ENCODE data around the gene RASGRP4. TPM values are rescaled to one million over a fixed set of nuclear protein-coding genes. Genes with fewer than 3 reads are reported as not detected.
A peak's percentile ranks its signal among the peaks of the same experiment; 100 is the strongest.

The RASGRP4 gene
- total RNA-seq, 1 experiment from 2014 or later, result not detected

DNA sequence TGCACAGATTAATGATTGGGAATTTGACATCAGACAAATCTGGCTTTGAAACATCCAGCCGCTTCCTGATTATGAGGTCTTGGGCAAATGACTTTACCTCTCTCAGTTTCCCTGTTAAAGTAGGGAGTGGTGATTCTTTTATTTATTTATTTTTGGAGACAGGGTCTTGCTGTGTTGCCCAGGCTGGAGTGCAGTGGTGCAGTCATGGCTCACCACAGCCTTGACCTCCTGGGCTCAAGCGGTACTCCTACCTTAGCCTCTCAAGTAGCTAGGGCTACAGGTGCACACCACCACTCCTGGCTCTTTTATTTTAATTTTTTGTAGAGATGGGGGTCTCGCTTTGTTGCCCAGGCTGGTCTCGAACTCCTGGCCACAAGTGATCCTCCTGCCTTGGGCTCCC lies 49.0 kb downstream of the RASGRP4 start:
- H3K27ac ChIP-seq (ENCODE audit: low read depth, low read length), result peak overlapping the region; percentile 10; the same call in 1 of the 2 replicates
- TF ChIP-seq SRF (IDR thresholded peaks at IDR 0.05; ENCODE audit: low read depth) (no peak), FOSL1 (IDR thresholded peaks at IDR 0.05; ENCODE audit: low read depth) (no peak), MAX (IDR thresholded peaks at IDR 0.05) (no peak), EZH2phosphoT487 (IDR thresholded peaks at IDR 0.05; ENCODE audit: borderline replicate concordance) (no peak), CTCF (IDR thresholded peaks at IDR 0.05 in 2 of 3, conservative IDR thresholded peaks at IDR 0.05 in 1 of 3; ENCODE audit: borderline replicate concordance in 1 of 3, insufficient read depth in 1 of 3, low read depth in 2 of 3, low read length in 2 of 3) (no peak), YY1 (IDR thresholded peaks at IDR 0.05; ENCODE audit: extremely low read depth, insufficient replicate concordance, low read depth, low read length) (no peak), SP1 (IDR thresholded peaks at IDR 0.05; ENCODE audit: low read depth) (no peak), SIN3A (IDR thresholded peaks at IDR 0.05; ENCODE audit: low read depth) (no peak), EGR1 (IDR thresholded peaks at IDR 0.05; ENCODE audit: low read depth) (no peak), RAD21 (IDR thresholded peaks at IDR 0.05; ENCODE audit: low read depth) (no peak), TCF7L2 (IDR thresholded peaks at IDR 0.05; ENCODE audit: borderline replicate concordance, extremely low read depth, insufficient read depth, insufficient read length) (no peak)
- no peaks in the 10 kb centered on the region for H3K9me3 ChIP-seq (ENCODE audit: control insufficient read depth in 1 of 2, insufficient read depth in 1 of 2, low read depth in 1 of 2, low read length in 2 of 2)
- H3K27me3 ChIP-seq (ENCODE audit: insufficient read depth, low read length), result no peaks in the 10 kb centered on the region
- DNase-seq (ENCODE audit: low read depth, low spot score), result no peak
- CTCF ChIA-PET, result no interaction called here
- peaks cover 56% of the 10 kb centered on the region for H3K79me2 ChIP-seq (ENCODE audit: insufficient read depth, low read length)
- peaks cover 35 to 36% of the 10 kb centered on the region in 2 experiments for H3K36me3 ChIP-seq (ENCODE audit: control insufficient read depth in 1 of 2, insufficient read depth in 2 of 2, low read length in 2 of 2)
- H3K4me1 ChIP-seq (ENCODE audit: control insufficient read depth in 1 of 2, insufficient read depth in 2 of 2, low read length in 2 of 2), result peaks cover 11 to 23% of the 10 kb centered on the region in 2 experiments
- no peak overlapping the region for H3K9ac ChIP-seq (ENCODE audit: low read length)
- H3K9me2 ChIP-seq (ENCODE audit: insufficient read depth), result no peaks in the 10 kb centered on the region
- H3K4me2 ChIP-seq (ENCODE audit: low read length), result no peak overlapping the region
- BruUV-seq (replicated peaks), result no TSS peak
- no peak overlapping the region for H2AFZ ChIP-seq (ENCODE audit: low read depth, low read length, poor library complexity, severe bottlenecking)
- no peak for ATAC-seq
- RAD21 ChIA-PET (ENCODE audit: low non-redundant PET in 1 of 2, low total read pairs in 2 of 2, uncharacterized antibody in 2 of 2, unreplicated experiment in 2 of 2), result no interaction called here
- intact Hi-C loops (cut with micrococcal nuclease), result no loop called here
- no peaks in the 10 kb centered on the region for H4K20me1 ChIP-seq (ENCODE audit: insufficient read depth)
- POLR2A ChIA-PET, result interaction anchor here (5.6 kb wide), 1 partner anchor 11 kb away, joined by 44 read pairs; the partner anchor contains the start of genes GGN and SPRED3
- no peak overlapping the region for H3K4me3 ChIP-seq (replicated peaks in 1 of 2; ENCODE audit: low read depth in 1 of 2, low read length in 2 of 2)

Measured in HCT116 (cell line).